Karpas-422 (cell line): ENCODE data around the gene CDH8. TPM values are rescaled to one million over a fixed set of nuclear protein-coding genes. Genes with fewer than 3 reads are reported as not detected.
"Not testable (repeated sequence)": the region's sequence is repeated elsewhere in the genome, so short reads cannot be mapped to it uniquely, and the experiment has no call there.

ENCODE experiments used
- DNase-seq: peaks from one replicate; pipeline ENCODE4 v3.0.0-alpha.2; 2015
- H2AFZ ChIP-seq: fragments of 200-600 bp; sonication (generic); 2 replicates; pipeline ENCODE4 v1.6.1; 2014; ENCODE audit warnings: antibody characterized with exemption, low read length, mixed read lengths
- H3K27ac ChIP-seq: fragments of 200-600 bp; sonication (generic); 2 replicates; pipeline ENCODE4 v1.5.1; 2014; ENCODE audit warnings: mild to moderate bottlenecking, low read length, moderate library complexity
- H3K27me3 ChIP-seq: fragments of 200-600 bp; sonication (generic); 2 replicates; pipeline ENCODE4 v1.6.1; 2014; ENCODE audit warnings: low read length, mixed read lengths
- H3K36me3 ChIP-seq: fragments of 200-600 bp; sonication (generic); 2 replicates; pipeline ENCODE4 v1.6.1; 2014; ENCODE audit warnings: low read length, mixed read lengths; ENCODE audit not compliant: insufficient read depth
- H3K4me1 ChIP-seq: fragments of 200-600 bp; sonication (generic); 2 replicates; pipeline ENCODE4 v1.6.1; 2014; ENCODE audit warnings: mild to moderate bottlenecking, low read length, mixed read lengths
- H3K4me2 ChIP-seq: fragments of 200-600 bp; sonication (generic); 2 replicates; pipeline ENCODE4 v1.6.1; 2014; ENCODE audit warnings: low read length, low read depth, mild to moderate bottlenecking; ENCODE audit not compliant: poor library complexity, severe bottlenecking
- H3K4me3 ChIP-seq: fragments of 200-600 bp; sonication (generic); 2 replicates; pipeline ENCODE4 v1.5.1; 2014; ENCODE audit warnings: mild to moderate bottlenecking, antibody characterized with exemption, low read length, mixed read lengths
- H3K79me2 ChIP-seq: fragments of 200-600 bp; sonication (generic); 2 replicates; pipeline ENCODE4 v1.6.1; 2014; ENCODE audit warnings: mild to moderate bottlenecking, low read length, mixed read lengths
- H3K9ac ChIP-seq: fragments of 200-600 bp; sonication (generic); 2 replicates; pipeline ENCODE4 v1.6.0; 2014; ENCODE audit warnings: low read length
- H3K9me2 ChIP-seq: fragments of 200-600 bp; sonication (generic), shearing (Covaris generic); replicated peaks from 2 replicates; pipeline ENCODE4 v1.6.0; 2014; ENCODE audit warnings: mild to moderate bottlenecking, low read length, moderate library complexity; ENCODE audit not compliant: insufficient read depth
- H3K9me3 ChIP-seq: fragments of 300-700, 200-600 bp; sonication (generic); 2 replicates; pipeline ENCODE4 v1.6.1; 2014; ENCODE audit warnings: low read length, mixed read lengths
- H4K20me1 ChIP-seq: fragments of 200-600 bp; sonication (generic); 2 replicates; pipeline ENCODE4 v1.6.1; 2014; ENCODE audit warnings: mild to moderate bottlenecking, antibody characterized with exemption, low read length, low read depth; ENCODE audit not compliant: insufficient read depth
- total RNA-seq: library from RNA; depleted of rRNA; stranded (reverse); fragments of >200 nt; shearing (Covaris generic); gene quantifications from 2 replicates; pipeline ENCODE4 v1.2.3, GENCODE V29; 2014; ENCODE audit warnings: low replicate concordance

CDH8 gene
- total RNA-seq, 1 experiment from 2014 or later, result not detected

- not testable (repeated sequence) for H3K27me3 ChIP-seq, H3K9ac ChIP-seq, H3K79me2 ChIP-seq, H2AFZ ChIP-seq, H3K4me3 ChIP-seq, H3K27ac ChIP-seq, H4K20me1 ChIP-seq, DNase-seq, H3K4me2 ChIP-seq, H3K36me3 ChIP-seq, H3K4me1 ChIP-seq, H3K9me3 ChIP-seq, H3K9me2 ChIP-seq
These were observed 118.1 kb downstream of the CDH8 start for GRCh38 chr16:61917865-61918826.

DNA sequence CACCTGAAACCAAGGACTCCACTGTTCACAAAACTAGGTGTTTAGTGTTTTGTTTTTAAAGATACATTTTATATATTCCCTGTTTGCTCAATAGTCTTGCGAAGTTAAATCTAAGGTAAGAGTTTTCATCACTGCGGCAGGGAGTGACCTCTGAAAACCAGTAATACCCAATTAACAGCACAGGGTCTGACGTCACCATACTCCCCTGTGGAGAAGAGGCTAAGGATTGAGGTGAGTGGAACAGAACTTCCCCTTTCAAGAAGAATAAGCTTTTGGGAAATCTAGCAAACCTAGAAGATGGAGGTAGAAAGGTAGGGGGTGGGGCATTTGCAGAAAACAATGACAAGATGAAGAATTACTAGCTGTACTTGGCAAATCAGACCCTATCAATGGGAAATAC is 120.7 kb downstream of the CDH8 start:
- Histone ChIP-seq H3K4me1 (no peaks in the 10 kb centered on the region), H3K9me2 (no peaks in the 10 kb centered on the region), H3K9ac (no peak overlapping the region), H4K20me1 (no peaks in the 10 kb centered on the region), H2AFZ (no peak overlapping the region), H3K4me2 (no peak overlapping the region), H3K36me3 (no peaks in the 10 kb centered on the region), H3K27ac (no peak overlapping the region), H3K4me3 (no peak overlapping the region), H3K79me2 (no peaks in the 10 kb centered on the region), H3K9me3 (peaks cover 13% of the 10 kb centered on the region; the same call in 1 of the 2 replicates), H3K27me3 (no peaks in the 10 kb centered on the region)
- DNase-seq, result no peak

DNA sequence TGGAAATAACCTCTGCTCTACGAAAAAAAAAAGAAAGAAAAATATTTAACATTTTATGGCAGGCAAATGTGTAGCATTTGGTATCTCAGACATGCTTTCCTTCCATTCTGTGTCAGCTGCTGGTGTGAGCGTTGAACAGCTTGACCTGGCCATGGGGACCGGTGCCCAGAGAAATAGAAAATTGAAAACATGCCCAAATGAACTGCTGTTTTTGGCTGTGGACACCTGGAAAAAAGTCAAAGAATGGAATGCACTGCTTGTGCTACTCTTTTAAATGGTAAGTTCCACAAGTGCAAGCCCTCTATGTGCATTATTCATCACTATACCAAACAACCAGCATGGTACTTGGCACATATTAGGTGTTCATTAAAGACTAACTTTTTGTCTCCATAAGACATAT is 127.2 kb downstream of the CDH8 start:
- H2AFZ ChIP-seq, result no peak overlapping the region
- no peak overlapping the region for H3K4me2 ChIP-seq
- no peak overlapping the region for H3K4me3 ChIP-seq
- no peak for DNase-seq
- no peaks in the 10 kb centered on the region for H3K79me2 ChIP-seq
- H3K9ac ChIP-seq, result no peak overlapping the region
- H3K4me1 ChIP-seq, result no peaks in the 10 kb centered on the region
- no peak overlapping the region for H3K27ac ChIP-seq
- no peaks in the 10 kb centered on the region for H3K36me3 ChIP-seq
- no peaks in the 10 kb centered on the region for H4K20me1 ChIP-seq
- no peaks in the 10 kb centered on the region for H3K27me3 ChIP-seq
- peaks cover 20% of the 10 kb centered on the region for H3K9me3 ChIP-seq
- no peaks in the 10 kb centered on the region for H3K9me2 ChIP-seq

DNA sequence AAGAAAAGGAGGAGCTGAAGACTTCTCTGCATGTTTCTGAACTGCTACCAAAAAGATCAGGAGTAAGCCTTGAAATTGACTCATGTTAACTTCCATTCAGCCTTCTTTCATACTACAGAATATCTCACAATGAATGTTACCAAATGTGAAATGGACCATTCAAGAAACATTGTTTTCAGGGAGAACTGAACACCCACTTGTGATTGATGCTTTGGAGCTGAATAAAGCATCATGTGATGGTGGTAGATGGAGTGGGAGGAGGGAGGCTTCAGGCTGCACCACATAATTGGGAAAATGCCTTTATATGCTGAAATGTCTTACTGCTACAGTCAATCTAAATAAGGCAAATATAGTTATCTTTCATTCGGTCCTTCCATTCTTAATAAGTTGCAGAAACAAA is 127.8 kb downstream of the CDH8 start:
- H3K9me2 ChIP-seq, result no peaks in the 10 kb centered on the region
- no peaks in the 10 kb centered on the region for H4K20me1 ChIP-seq
- no peak overlapping the region for H3K4me2 ChIP-seq
- no peak overlapping the region for H3K27ac ChIP-seq
- no peak overlapping the region for H2AFZ ChIP-seq
- no peaks in the 10 kb centered on the region for H3K36me3 ChIP-seq
- H3K9ac ChIP-seq, result no peak overlapping the region
- no peaks in the 10 kb centered on the region for H3K4me1 ChIP-seq
- H3K27me3 ChIP-seq, result no peaks in the 10 kb centered on the region
- no peak overlapping the region for H3K4me3 ChIP-seq
- H3K79me2 ChIP-seq, result no peaks in the 10 kb centered on the region
- DNase-seq, result no peak
- H3K9me3 ChIP-seq, result peaks cover 20% of the 10 kb centered on the region

DNA sequence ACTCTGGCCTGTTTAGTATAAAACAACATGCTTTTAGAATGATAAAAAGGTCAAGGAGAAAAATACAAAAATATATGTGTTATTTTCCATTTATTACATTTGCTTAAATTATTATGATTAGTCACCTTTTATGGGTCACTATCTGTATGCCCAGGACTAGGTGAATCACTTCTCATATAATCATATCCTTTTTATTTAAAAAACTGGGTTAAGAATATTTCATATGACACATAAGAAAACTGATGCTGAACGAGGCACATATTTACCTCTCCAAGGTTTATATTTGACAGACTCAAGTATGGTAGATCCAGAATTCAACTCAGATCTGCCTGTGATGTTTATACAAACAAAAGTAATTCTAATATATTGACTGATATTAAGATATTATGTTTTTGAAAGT is 134.5 kb downstream of the CDH8 start:
- peaks cover 7% of the 10 kb centered on the region; the same call in 1 of the 2 replicates for H3K9me3 ChIP-seq
- no peaks in the 10 kb centered on the region for H4K20me1 ChIP-seq
- no peaks in the 10 kb centered on the region for H3K79me2 ChIP-seq
- H2AFZ ChIP-seq, result no peak overlapping the region
- no peaks in the 10 kb centered on the region for H3K27me3 ChIP-seq
- no peak overlapping the region for H3K4me2 ChIP-seq
- H3K9ac ChIP-seq, result no peak overlapping the region
- DNase-seq, result no peak
- H3K27ac ChIP-seq, result no peak overlapping the region
- no peak overlapping the region for H3K4me3 ChIP-seq
- H3K36me3 ChIP-seq, result no peaks in the 10 kb centered on the region
- H3K4me1 ChIP-seq, result no peaks in the 10 kb centered on the region
- no peaks in the 10 kb centered on the region for H3K9me2 ChIP-seq

GRCh38 chr16:61900482-61900881 is 135.8 kb downstream of the CDH8 start:
- Histone ChIP-seq H3K79me2 (no peaks in the 10 kb centered on the region), H3K9me2 (no peaks in the 10 kb centered on the region), H3K36me3 (no peaks in the 10 kb centered on the region), H3K9ac (no peak overlapping the region), H3K9me3 (peaks cover 7% of the 10 kb centered on the region), H3K4me1 (no peaks in the 10 kb centered on the region), H4K20me1 (no peaks in the 10 kb centered on the region), H3K27me3 (no peaks in the 10 kb centered on the region), H3K4me2 (no peak overlapping the region), H2AFZ (no peak overlapping the region), H3K27ac (no peak overlapping the region), H3K4me3 (no peak overlapping the region)
- DNase-seq, result no peak

GRCh38 chr16:61897657-61898056 is 138.6 kb downstream of the CDH8 start:
- H2AFZ ChIP-seq, result no peak overlapping the region

DNA sequence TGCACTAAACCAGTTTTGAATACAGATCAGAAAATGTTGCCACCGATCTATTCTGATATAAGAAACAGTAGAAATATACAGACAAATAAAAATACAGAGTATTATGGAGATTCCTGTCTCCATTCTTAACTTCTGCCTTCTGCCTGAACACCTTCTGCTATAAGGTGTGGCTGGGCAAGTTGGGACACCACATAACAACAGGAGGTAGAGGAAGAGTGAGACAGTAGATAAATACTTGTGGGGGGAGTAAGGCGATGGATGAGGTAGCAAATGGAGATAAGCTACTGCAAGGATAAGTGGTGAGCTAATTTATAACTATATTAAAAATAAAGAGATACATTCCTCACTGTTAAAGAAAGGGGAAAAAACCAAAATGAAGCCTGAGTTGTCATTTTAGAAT is 143.7 kb downstream of the CDH8 start:
- Histone ChIP-seq H3K9me2 (no peaks in the 10 kb centered on the region), H3K9me3 (peaks cover 7% of the 10 kb centered on the region), H3K4me1 (no peaks in the 10 kb centered on the region), H4K20me1 (no peaks in the 10 kb centered on the region), H3K79me2 (no peaks in the 10 kb centered on the region), H3K4me3 (no peak overlapping the region), H3K36me3 (no peaks in the 10 kb centered on the region), H3K27ac (no peak overlapping the region), H3K27me3 (no peaks in the 10 kb centered on the region), H2AFZ (no peak overlapping the region), H3K9ac (no peak overlapping the region), H3K4me2 (no peak overlapping the region)
- DNase-seq, result no peak

More at GRCh38 chr16:61897657-61898056, 138.6 kb downstream of the CDH8 start:
- Histone ChIP-seq H4K20me1 (no peaks in the 10 kb centered on the region), H3K4me1 (no peaks in the 10 kb centered on the region), H3K9me2 (no peaks in the 10 kb centered on the region), H3K79me2 (no peaks in the 10 kb centered on the region), H3K27ac (no peak overlapping the region), H3K4me3 (no peak overlapping the region), H3K9ac (no peak overlapping the region), H3K36me3 (no peaks in the 10 kb centered on the region), H3K9me3 (peaks cover 10% of the 10 kb centered on the region), H3K27me3 (no peaks in the 10 kb centered on the region), H3K4me2 (no peak overlapping the region)
- DNase-seq, result no peak
